Ectodermal cell (in vitro differentiated cells): Measurements from ENCODE around the gene DPP10.

ENCODE experiments used
- H3K27ac ChIP-seq: 2 replicates; pipeline ENCODE4 v1.7.0; 2013; ENCODE audit warnings: mild to moderate bottlenecking, low read depth, low read length; ENCODE audit not compliant: insufficient read depth, poor library complexity, severe bottlenecking
- H3K27me3 ChIP-seq: 2 replicates; pipeline ENCODE4 v1.7.0; 2013; ENCODE audit warnings: mild to moderate bottlenecking, low read length; ENCODE audit not compliant: insufficient read depth, control insufficient read depth, poor library complexity, severe bottlenecking
- H3K36me3 ChIP-seq: one replicate; pipeline ENCODE4 v1.7.0; 2013; ENCODE audit warnings: low read length; ENCODE audit not compliant: control insufficient read depth, insufficient read depth
- H3K4me1 ChIP-seq: one replicate; pipeline ENCODE4 v1.7.0; 2013; ENCODE audit warnings: low read length; ENCODE audit not compliant: control insufficient read depth, insufficient read depth
- H3K4me3 ChIP-seq: 2 replicates; pipeline ENCODE4 v1.7.0; 2013; ENCODE audit warnings: low read depth, low read length, control low read depth; ENCODE audit not compliant: insufficient read depth
- H3K9me3 ChIP-seq: 2 replicates; pipeline ENCODE4 v1.7.0; 2013; ENCODE audit warnings: mild to moderate bottlenecking, low read length, moderate library complexity; ENCODE audit not compliant: control insufficient read depth
- WGBS, 2 experiments: methylation state at CpG; one replicate each; pipeline ENCODE4 v1.1.7; 2013; ENCODE audit warnings: missing lambda C conversion rate in 2 of 2; 5-methylcytosine and 5-hydroxymethylcytosine counted together

DPP10 gene

GRCh38 chr2:114534116-114535084 lies 92.0 kb downstream of the DPP10 start:
- Histone ChIP-seq H3K27ac (no peak overlapping the region), H3K36me3 (no peaks in the 10 kb centered on the region), H3K27me3 (no peaks in the 10 kb centered on the region), H3K4me1 (no peaks in the 10 kb centered on the region), H3K9me3 (no peaks in the 10 kb centered on the region), H3K4me3 (no peak overlapping the region)
- WGBS, 2 experiments, result 82 to 99% methylated on average over 2 to 3 of the region's 3 CpGs

- no peak overlapping the region for H3K4me3 ChIP-seq
- WGBS, 2 experiments, result 95 to 100% methylated on average over 1 of the region's 1 CpG
- no peaks in the 10 kb centered on the region for H3K36me3 ChIP-seq
- no peak overlapping the region for H3K27ac ChIP-seq
- no peaks in the 10 kb centered on the region for H3K9me3 ChIP-seq
- H3K27me3 ChIP-seq, result no peaks in the 10 kb centered on the region
- H3K4me1 ChIP-seq, result no peaks in the 10 kb centered on the region
Observed at GRCh38 chr2:114537777-114538176, 95.3 kb downstream of the DPP10 start.

GRCh38 chr2:114542695-114543094 lies 100.3 kb downstream of the DPP10 start:
- Histone ChIP-seq H3K4me3 (no peak overlapping the region), H3K9me3 (no peaks in the 10 kb centered on the region), H3K36me3 (no peaks in the 10 kb centered on the region), H3K27ac (no peak overlapping the region), H3K27me3 (no peaks in the 10 kb centered on the region), H3K4me1 (no peaks in the 10 kb centered on the region)
- WGBS, 2 experiments, result 70% methylated on average over 2 of the region's 2 CpGs; no CpG with 5 or more reads in 1 of the 2 experiments

- Histone ChIP-seq H3K27me3 (no peaks in the 10 kb centered on the region), H3K27ac (no peak overlapping the region), H3K4me1 (no peaks in the 10 kb centered on the region), H3K9me3 (no peaks in the 10 kb centered on the region), H3K36me3 (no peaks in the 10 kb centered on the region), H3K4me3 (no peak overlapping the region)
- WGBS, 2 experiments, result 69 to 79% methylated on average over 7 of the region's 7 CpGs
Observed at GRCh38 chr2:114543236-114543766, 100.9 kb downstream of the DPP10 start.

- Histone ChIP-seq H3K9me3 (no peaks in the 10 kb centered on the region), H3K4me3 (no peak overlapping the region), H3K36me3 (no peaks in the 10 kb centered on the region), H3K4me1 (no peaks in the 10 kb centered on the region), H3K27me3 (no peaks in the 10 kb centered on the region), H3K27ac (no peak overlapping the region)
- WGBS, 2 experiments, result 83 to 92% methylated on average over 2 of the region's 2 CpGs
Observed at GRCh38 chr2:114545052-114545451, 102.6 kb downstream of the DPP10 start.

- H3K9me3 ChIP-seq, result no peaks in the 10 kb centered on the region
- no peaks in the 10 kb centered on the region for H3K36me3 ChIP-seq
- no peak overlapping the region for H3K4me3 ChIP-seq
- H3K27me3 ChIP-seq, result no peaks in the 10 kb centered on the region
- H3K27ac ChIP-seq, result no peak overlapping the region
- H3K4me1 ChIP-seq, result no peaks in the 10 kb centered on the region
- 95 to 96% methylated on average over 2 of the region's 3 CpGs for WGBS, 2 experiments
Observed at GRCh38 chr2:114546531-114546930, 104.1 kb downstream of the DPP10 start.

- H3K9me3 ChIP-seq, result no peaks in the 10 kb centered on the region
- no peaks in the 10 kb centered on the region for H3K36me3 ChIP-seq
- WGBS, 2 experiments, result 90 to 91% methylated on average over 6 of the region's 6 CpGs
- H3K27me3 ChIP-seq, result no peaks in the 10 kb centered on the region
- no peak overlapping the region for H3K4me3 ChIP-seq
- H3K4me1 ChIP-seq, result no peaks in the 10 kb centered on the region
- H3K27ac ChIP-seq, result no peak overlapping the region
Observed at GRCh38 chr2:114548151-114548550, 105.7 kb downstream of the DPP10 start.

GRCh38 chr2:114550364-114550763 lies 107.9 kb downstream of the DPP10 start:
- WGBS, 2 experiments, result 95% methylated on average over 2 of the region's 2 CpGs
- H3K4me3 ChIP-seq, result no peak overlapping the region
- no peaks in the 10 kb centered on the region for H3K9me3 ChIP-seq
- no peaks in the 10 kb centered on the region for H3K36me3 ChIP-seq
- H3K27ac ChIP-seq, result no peak overlapping the region
- no peaks in the 10 kb centered on the region for H3K27me3 ChIP-seq
- H3K4me1 ChIP-seq, result no peaks in the 10 kb centered on the region

- Histone ChIP-seq H3K36me3 (no peaks in the 10 kb centered on the region), H3K9me3 (no peaks in the 10 kb centered on the region), H3K27me3 (no peaks in the 10 kb centered on the region), H3K27ac (no peak overlapping the region), H3K4me1 (no peaks in the 10 kb centered on the region), H3K4me3 (no peak overlapping the region)
- WGBS, 2 experiments, result 67 to 75% methylated on average over 4 to 5 of the region's 5 CpGs
Observed at GRCh38 chr2:114550895-114551793, 108.7 kb downstream of the DPP10 start.

GRCh38 chr2:114553027-114553426 lies 110.6 kb downstream of the DPP10 start:
- no peak overlapping the region for H3K27ac ChIP-seq
- no peak overlapping the region for H3K4me3 ChIP-seq
- H3K36me3 ChIP-seq, result no peaks in the 10 kb centered on the region
- H3K4me1 ChIP-seq, result no peaks in the 10 kb centered on the region
- no peaks in the 10 kb centered on the region for H3K9me3 ChIP-seq
- H3K27me3 ChIP-seq, result no peaks in the 10 kb centered on the region
- WGBS, 2 experiments, result 93 to 96% methylated on average over 5 of the region's 5 CpGs
